ENCODE measurements around the gene SLC5A5. TPM values are rescaled to one million over a fixed set of nuclear protein-coding genes. Genes with fewer than 3 reads are reported as not detected.

Gene SLC5A5
- polyA plus RNA-seq, 1 experiment = not detected

GRCh38 chr19:17866312-17866963 is 5.3 kb upstream of the SLC5A5 start:
- Histone ChIP-seq H3K27ac (ENCODE audit: low read depth, low read length) (no peak overlapping the region), H3K4me3 (ENCODE audit: low read depth, low read length) (no peak overlapping the region), H3K27me3 (ENCODE audit: control insufficient read depth, insufficient read depth, low read length) (peaks cover 28% of the 10 kb centered on the region), H3K9me3 (ENCODE audit: control insufficient read depth, insufficient read depth, low read length) (no peaks in the 10 kb centered on the region)
- CTCF ChIA-PET = interaction anchor here (0.9 kb wide), 1 partner anchor 72 kb away, joined by 3 read pairs; no protein-coding TSS in a partner anchor
- TF ChIP-seq, protein P1, sequence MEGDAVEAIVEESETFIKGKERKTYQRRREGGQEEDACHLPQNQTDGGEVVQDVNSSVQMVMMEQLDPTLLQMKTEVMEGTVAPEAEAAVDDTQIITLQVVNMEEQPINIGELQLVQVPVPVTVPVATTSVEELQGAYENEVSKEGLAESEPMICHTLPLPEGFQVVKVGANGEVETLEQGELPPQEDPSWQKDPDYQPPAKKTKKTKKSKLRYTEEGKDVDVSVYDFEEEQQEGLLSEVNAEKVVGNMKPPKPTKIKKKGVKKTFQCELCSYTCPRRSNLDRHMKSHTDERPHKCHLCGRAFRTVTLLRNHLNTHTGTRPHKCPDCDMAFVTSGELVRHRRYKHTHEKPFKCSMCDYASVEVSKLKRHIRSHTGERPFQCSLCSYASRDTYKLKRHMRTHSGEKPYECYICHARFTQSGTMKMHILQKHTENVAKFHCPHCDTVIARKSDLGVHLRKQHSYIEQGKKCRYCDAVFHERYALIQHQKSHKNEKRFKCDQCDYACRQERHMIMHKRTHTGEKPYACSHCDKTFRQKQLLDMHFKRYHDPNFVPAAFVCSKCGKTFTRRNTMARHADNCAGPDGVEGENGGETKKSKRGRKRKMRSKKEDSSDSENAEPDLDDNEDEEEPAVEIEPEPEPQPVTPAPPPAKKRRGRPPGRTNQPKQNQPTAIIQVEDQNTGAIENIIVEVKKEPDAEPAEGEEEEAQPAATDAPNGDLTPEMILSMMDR (IDR thresholded peaks at IDR 0.05; ENCODE audit: low read depth, low read length) = no peak
- POLR2A ChIA-PET = interaction anchor here (1.5 kb wide), 1 partner anchor 66 kb away, joined by 8 read pairs; the partner anchor contains the start of gene CCDC124
- no peak for DNase-seq (ENCODE audit: low read depth, low spot score)

DNA sequence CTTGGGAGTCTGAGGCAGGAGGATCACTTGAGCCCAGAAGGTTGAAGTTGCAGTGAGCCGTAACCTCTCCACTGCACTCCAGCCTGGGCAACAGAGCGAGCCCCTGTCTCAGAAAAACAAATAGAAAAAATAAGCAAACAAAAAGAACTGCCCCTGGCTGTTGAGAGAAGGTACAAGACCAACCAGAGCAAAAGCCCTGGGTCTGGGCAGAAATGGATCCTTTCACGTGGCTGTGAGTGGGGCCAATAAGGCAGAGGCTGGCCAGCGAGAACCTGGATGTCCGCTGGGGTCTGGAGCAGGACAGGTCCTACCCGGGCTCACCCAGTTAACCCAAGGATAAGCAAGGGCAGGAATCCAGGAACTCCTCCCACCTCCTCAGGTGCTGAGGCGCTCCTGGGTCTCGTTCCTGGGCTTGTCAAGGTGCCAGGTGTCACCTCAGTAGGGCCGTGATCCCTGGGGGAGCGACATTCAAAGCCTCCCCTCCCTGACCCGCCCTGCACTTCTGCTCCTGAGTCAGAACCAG is 4.7 kb upstream of the SLC5A5 start:
- H3K9me3 ChIP-seq (ENCODE audit: control insufficient read depth, insufficient read depth, low read length) = no peaks in the 10 kb centered on the region
- H3K27me3 ChIP-seq (ENCODE audit: control insufficient read depth, insufficient read depth, low read length) = peaks cover 33% of the 10 kb centered on the region
- H3K4me3 ChIP-seq (ENCODE audit: low read depth, low read length) = no peak overlapping the region
- CTCF ChIA-PET = no interaction called here
- TF ChIP-seq, protein P1 (IDR thresholded peaks at IDR 0.05; ENCODE audit: low read depth, low read length) = no peak
- POLR2A ChIA-PET = interaction anchor here (1.5 kb wide), 1 partner anchor 66 kb away, joined by 8 read pairs; the partner anchor contains the start of gene CCDC124
- no peak for DNase-seq (ENCODE audit: low read depth, low spot score)
- H3K27ac ChIP-seq (ENCODE audit: low read depth, low read length) = no peak overlapping the region

DNA sequence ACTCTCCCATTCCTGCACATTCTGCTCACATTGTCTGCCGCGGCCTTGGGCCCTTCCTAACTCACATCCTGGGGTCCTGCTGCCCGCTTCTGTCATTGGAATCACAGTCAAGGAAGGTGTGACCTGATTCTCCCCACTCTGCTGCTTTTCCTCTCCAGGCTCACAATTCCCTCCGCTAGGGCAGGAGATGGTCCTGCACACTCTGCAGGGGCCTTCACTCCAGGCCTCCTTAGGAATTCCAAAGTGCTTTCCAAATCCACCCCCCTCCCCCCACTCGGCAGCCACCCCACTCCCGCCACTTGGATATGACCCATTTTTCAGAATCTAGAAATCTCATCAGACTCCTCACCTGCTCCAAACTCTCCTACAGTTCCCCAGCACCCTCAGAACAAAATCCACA is 3.1 kb upstream of the SLC5A5 start:
- Histone ChIP-seq H3K9me3 (ENCODE audit: control insufficient read depth, insufficient read depth, low read length) (peaks cover 1% of the 10 kb centered on the region; the same call in 1 of the 2 replicates), H3K4me3 (ENCODE audit: low read depth, low read length) (no peak overlapping the region), H3K27me3 (ENCODE audit: control insufficient read depth, insufficient read depth, low read length) (peaks cover 48% of the 10 kb centered on the region), H3K27ac (ENCODE audit: low read depth, low read length) (no peak overlapping the region)
- TF ChIP-seq, protein P1 (IDR thresholded peaks at IDR 0.05; ENCODE audit: low read depth, low read length) = no peak
- ChIA-PET CTCF (interaction anchor here (1.2 to 4.2 kb wide), 2 partner anchors 62 to 64 kb away, joined by 5 to 25 read pairs; partner anchors contain the start of gene CCDC124), POLR2A (no interaction called here)
- no peak for DNase-seq (ENCODE audit: low read depth, low spot score)

DNA sequence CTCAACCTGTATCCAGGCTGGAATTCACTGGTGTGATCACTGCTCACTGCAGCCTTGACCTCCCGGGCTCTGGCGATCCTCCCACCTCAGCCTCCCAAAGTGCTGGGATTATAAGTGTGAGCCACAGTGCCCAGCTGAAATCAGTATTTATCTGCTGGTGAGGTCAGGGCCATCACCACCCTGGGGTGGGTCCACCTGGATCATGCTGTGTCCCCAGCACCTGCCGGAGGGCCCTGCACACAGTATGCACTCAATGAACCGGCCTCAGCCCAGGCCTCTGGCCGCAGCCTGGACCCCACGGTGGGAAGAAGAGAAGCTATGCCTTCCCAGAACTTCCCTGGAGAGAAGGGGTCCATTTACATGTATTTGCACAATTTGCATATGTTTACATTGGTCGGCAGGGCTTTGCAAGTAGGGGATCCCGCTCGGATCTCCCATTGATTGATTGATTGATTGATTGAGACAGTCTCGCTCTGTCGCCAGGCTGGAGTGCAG is 2.6 kb upstream of the SLC5A5 start:
- Histone ChIP-seq H3K27me3 (ENCODE audit: control insufficient read depth, insufficient read depth, low read length) (peaks cover 52% of the 10 kb centered on the region), H3K27ac (ENCODE audit: low read depth, low read length) (no peak overlapping the region), H3K4me3 (ENCODE audit: low read depth, low read length) (no peak overlapping the region), H3K9me3 (ENCODE audit: control insufficient read depth, insufficient read depth, low read length) (peaks cover 4% of the 10 kb centered on the region; the same call in 1 of the 2 replicates)
- TF ChIP-seq, protein P1 (IDR thresholded peaks at IDR 0.05; ENCODE audit: low read depth, low read length) = no peak
- POLR2A ChIA-PET = interaction anchor here (0.6 kb wide), 1 partner anchor 233 kb away, joined by 5 read pairs; no protein-coding TSS in a partner anchor
- no peak for DNase-seq (ENCODE audit: low read depth, low spot score)
- CTCF ChIA-PET = interaction anchor here (1.2 to 4.2 kb wide), 3 partner anchors 10 to 63 kb away, joined by 5 to 25 read pairs (median 12); partner anchors contain the start of genes CCDC124 and RPL18A

Data from AG04450 (cell line).